ENCODE data around the gene ARL15. TPM values are rescaled to one million over a fixed set of nuclear protein-coding genes. Genes with fewer than 3 reads are reported as not detected.
"Not testable (repeated sequence)": the region's sequence is repeated elsewhere in the genome, so short reads cannot be mapped to it uniquely, and the experiment has no call there.

Gene ARL15
- total RNA-seq, 1 experiment from 2014 or later = 0.50 TPM

DNA sequence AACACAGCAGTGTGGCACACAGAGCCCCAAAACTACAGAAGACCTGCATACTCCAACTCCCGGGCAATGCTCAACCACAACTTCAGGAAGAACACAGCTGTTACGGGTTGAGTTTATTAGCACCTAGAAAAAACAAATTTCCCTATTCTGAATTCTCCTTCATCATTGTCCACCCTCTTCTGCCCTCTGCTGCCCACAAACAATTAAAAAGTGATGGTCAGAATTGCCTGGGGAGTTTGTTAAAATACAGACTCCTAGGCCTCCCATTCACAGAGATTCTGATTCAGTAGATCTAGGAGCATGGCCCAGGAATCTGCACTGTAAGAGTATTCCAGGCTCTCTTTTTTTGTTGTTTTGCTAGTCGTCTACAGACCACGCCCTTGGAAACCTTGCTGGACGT, 439.3 kb downstream of the ARL15 start:
- H3K27me3 ChIP-seq (ENCODE audit: insufficient read depth, low read depth) = no peaks in the 10 kb centered on the region
- no peak overlapping the region for H2AFZ ChIP-seq
- BruUV-seq (replicated peaks) = no TSS peak
- POLR2A ChIA-PET (ENCODE audit: unreplicated experiment) = no interaction called here
- DNase-seq = no peak
- no peaks in the 10 kb centered on the region for H3K79me2 ChIP-seq (ENCODE audit: low read depth)
- intact Hi-C loops (cut with micrococcal nuclease; ENCODE audit: unreplicated experiment) = loop anchor here (5.0 kb wide), 1 partner anchor 609 kb away; no protein-coding TSS in a partner anchor
- H3K27ac ChIP-seq = no peak overlapping the region
- H3K4me3 ChIP-seq = no peak overlapping the region
- no peaks in the 10 kb centered on the region for H4K20me1 ChIP-seq (ENCODE audit: insufficient read depth)
- TF ChIP-seq, protein P1, sequence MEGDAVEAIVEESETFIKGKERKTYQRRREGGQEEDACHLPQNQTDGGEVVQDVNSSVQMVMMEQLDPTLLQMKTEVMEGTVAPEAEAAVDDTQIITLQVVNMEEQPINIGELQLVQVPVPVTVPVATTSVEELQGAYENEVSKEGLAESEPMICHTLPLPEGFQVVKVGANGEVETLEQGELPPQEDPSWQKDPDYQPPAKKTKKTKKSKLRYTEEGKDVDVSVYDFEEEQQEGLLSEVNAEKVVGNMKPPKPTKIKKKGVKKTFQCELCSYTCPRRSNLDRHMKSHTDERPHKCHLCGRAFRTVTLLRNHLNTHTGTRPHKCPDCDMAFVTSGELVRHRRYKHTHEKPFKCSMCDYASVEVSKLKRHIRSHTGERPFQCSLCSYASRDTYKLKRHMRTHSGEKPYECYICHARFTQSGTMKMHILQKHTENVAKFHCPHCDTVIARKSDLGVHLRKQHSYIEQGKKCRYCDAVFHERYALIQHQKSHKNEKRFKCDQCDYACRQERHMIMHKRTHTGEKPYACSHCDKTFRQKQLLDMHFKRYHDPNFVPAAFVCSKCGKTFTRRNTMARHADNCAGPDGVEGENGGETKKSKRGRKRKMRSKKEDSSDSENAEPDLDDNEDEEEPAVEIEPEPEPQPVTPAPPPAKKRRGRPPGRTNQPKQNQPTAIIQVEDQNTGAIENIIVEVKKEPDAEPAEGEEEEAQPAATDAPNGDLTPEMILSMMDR (conservative IDR thresholded peaks at IDR 0.05) = peak; percentile 37; the same call in 1 of the 2 replicates
- TF ChIP-seq EZH2 (IDR thresholded peaks at IDR 0.05; ENCODE audit: low read depth) = no peak
- no peaks in the 10 kb centered on the region for H3K9me3 ChIP-seq (ENCODE audit: insufficient read depth, low read depth)
- no peak overlapping the region for H3K4me2 ChIP-seq
- H3K36me3 ChIP-seq (ENCODE audit: low read depth) = no peaks in the 10 kb centered on the region
- CTCF ChIA-PET = no interaction called here
- no peaks in the 10 kb centered on the region for H3K4me1 ChIP-seq (replicated peaks; ENCODE audit: insufficient read depth)
- no peaks in the 10 kb centered on the region for H3F3A ChIP-seq (ENCODE audit: insufficient read depth, low read depth)
- H3K9me2 ChIP-seq (ENCODE audit: insufficient read depth) = no peaks in the 10 kb centered on the region

DNA sequence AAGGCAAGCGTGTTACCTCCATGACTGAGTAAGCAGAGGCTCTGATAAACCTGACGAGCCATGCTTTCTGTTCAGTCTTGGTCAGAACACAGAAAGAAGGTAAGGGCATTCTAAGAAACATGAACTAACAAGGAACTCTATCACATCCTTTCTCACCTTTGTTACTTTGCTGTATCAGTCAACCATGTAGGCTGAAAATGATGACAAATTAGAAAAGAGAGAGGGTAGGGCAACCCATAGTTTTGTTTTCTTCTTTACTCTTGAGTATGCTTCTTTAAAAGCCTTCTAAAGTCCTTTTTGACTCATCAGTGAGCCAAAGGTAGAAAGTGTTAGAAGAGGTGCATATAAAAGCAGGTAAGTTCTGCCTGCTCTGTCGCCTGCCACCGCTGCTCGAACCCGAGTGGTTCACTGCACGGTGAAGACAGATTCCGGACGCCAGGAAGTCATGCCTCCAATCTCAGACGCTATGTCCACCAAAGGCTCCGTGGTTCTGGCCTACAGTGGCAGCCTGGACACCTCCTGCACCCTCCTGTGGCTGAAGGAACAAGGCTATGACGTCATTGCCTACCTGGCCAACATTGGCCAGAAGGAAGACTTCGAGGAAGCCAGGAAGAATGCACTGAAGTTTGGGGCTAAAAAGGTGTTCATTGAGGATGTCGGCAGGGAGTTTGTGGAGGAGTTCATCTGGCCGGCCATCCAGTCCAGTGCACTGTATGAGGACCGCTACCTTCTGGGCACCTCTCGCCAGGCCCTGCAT, 451.5 kb downstream of the ARL15 start:
- H3F3A ChIP-seq (ENCODE audit: insufficient read depth, low read depth) = no peaks in the 10 kb centered on the region
- H3K4me3 ChIP-seq = no peak overlapping the region
- TF ChIP-seq, protein P1 (conservative IDR thresholded peaks at IDR 0.05) = no peak
- no peak for TF ChIP-seq EZH2 (IDR thresholded peaks at IDR 0.05; ENCODE audit: low read depth)
- no peaks in the 10 kb centered on the region for H3K9me3 ChIP-seq (ENCODE audit: insufficient read depth, low read depth)
- BruUV-seq (replicated peaks) = no TSS peak
- H3K27ac ChIP-seq = no peak overlapping the region
- no peaks in the 10 kb centered on the region for H3K36me3 ChIP-seq (ENCODE audit: low read depth)
- H3K9me2 ChIP-seq (ENCODE audit: insufficient read depth) = peaks cover 5% of the 10 kb centered on the region; the same call in 1 of the 2 replicates
- ChIA-PET CTCF (no interaction called here), POLR2A (ENCODE audit: unreplicated experiment) (no interaction called here)
- no peak overlapping the region for H3K4me2 ChIP-seq
- H2AFZ ChIP-seq = no peak overlapping the region
- H4K20me1 ChIP-seq (ENCODE audit: insufficient read depth) = no peaks in the 10 kb centered on the region
- no peaks in the 10 kb centered on the region for H3K27me3 ChIP-seq (ENCODE audit: insufficient read depth, low read depth)
- no peaks in the 10 kb centered on the region for H3K4me1 ChIP-seq (replicated peaks; ENCODE audit: insufficient read depth)
- intact Hi-C loops (cut with micrococcal nuclease; ENCODE audit: unreplicated experiment) = no loop called here
- H3K79me2 ChIP-seq (ENCODE audit: low read depth) = no peaks in the 10 kb centered on the region
- DNase-seq = no peak

DNA sequence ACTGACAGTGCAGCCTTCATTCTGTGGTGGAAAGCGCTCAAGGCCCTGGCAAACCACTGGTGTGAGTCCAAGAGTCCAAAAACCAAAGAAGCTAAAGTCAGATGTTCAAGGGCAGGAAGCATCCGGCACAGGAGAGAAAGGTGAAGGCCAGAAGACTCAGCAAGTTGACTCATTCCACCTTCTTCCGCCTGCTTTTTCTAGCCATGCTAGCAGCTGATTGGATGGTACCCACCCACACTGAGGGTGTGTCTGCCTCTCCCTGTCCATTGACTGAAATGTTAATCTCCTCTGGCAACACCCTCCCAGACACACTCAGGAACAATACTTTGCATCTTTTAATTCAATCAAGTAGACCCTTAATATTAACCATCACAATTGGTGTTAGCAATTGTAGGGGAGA, 453.9 kb downstream of the ARL15 start:
- CTCF ChIA-PET = no interaction called here

DNA sequence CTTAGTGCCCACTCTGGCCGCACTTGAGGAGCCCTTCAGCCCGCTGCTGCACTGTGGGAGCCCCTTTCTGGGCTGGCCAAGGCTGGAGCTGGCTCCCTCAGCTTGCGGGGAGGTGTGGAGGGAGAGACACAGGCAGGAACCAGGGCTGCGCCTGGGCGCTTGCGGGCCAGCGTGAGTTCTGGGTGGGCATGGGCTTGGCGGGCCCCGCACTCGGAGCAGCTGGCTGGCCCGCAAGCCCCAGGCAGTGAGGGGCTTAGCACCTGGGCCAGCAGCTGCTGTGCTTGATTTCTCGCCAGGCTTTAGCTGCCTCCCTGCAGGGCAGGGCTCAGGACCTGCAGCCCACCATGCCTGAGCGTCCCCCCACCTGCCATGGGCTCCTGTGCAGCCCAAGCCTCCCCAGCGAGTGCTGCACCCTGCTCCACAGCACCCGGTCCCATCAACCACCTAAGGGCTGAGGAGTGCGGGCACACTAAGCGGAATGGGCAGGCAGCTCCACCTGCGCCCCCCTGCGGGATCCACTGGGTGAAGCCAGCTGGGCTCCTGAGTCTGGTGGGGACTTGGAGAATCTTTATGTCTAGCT, 473.4 kb downstream of the ARL15 start:
- BruUV-seq (replicated peaks); H3K27ac ChIP-seq; CTCF ChIA-PET; H3K9me3 ChIP-seq (ENCODE audit: insufficient read depth, low read depth); H3K79me2 ChIP-seq (ENCODE audit: low read depth); H3K4me2 ChIP-seq; H3K4me1 ChIP-seq (replicated peaks; ENCODE audit: insufficient read depth); DNase-seq; intact Hi-C loops (cut with micrococcal nuclease; ENCODE audit: unreplicated experiment); H2AFZ ChIP-seq; POLR2A ChIA-PET (ENCODE audit: unreplicated experiment); H3K4me3 ChIP-seq; H3K27me3 ChIP-seq (ENCODE audit: insufficient read depth, low read depth); H3K9me2 ChIP-seq (ENCODE audit: insufficient read depth); H3K36me3 ChIP-seq (ENCODE audit: low read depth); H4K20me1 ChIP-seq (ENCODE audit: insufficient read depth); H3F3A ChIP-seq (ENCODE audit: insufficient read depth, low read depth): not testable (repeated sequence)

More for the DNA sequence above, 453.9 kb downstream of the ARL15 start:
- DNase-seq = no peak
- H3K36me3 ChIP-seq (ENCODE audit: low read depth) = no peaks in the 10 kb centered on the region
- no TSS peak for BruUV-seq (replicated peaks)
- H3K9me2 ChIP-seq (ENCODE audit: insufficient read depth) = peaks cover 5% of the 10 kb centered on the region; the same call in 1 of the 2 replicates
- H3K9me3 ChIP-seq (ENCODE audit: insufficient read depth, low read depth) = no peaks in the 10 kb centered on the region
- H3K4me1 ChIP-seq (replicated peaks; ENCODE audit: insufficient read depth) = no peaks in the 10 kb centered on the region
- no peaks in the 10 kb centered on the region for H3K27me3 ChIP-seq (ENCODE audit: insufficient read depth, low read depth)
- no peaks in the 10 kb centered on the region for H4K20me1 ChIP-seq (ENCODE audit: insufficient read depth)
- POLR2A ChIA-PET (ENCODE audit: unreplicated experiment) = no interaction called here
- no peak overlapping the region for H3K4me2 ChIP-seq
- no peak overlapping the region for H3K27ac ChIP-seq
- H3F3A ChIP-seq (ENCODE audit: insufficient read depth, low read depth) = no peaks in the 10 kb centered on the region
- intact Hi-C loops (cut with micrococcal nuclease; ENCODE audit: unreplicated experiment) = no loop called here
- no peaks in the 10 kb centered on the region for H3K79me2 ChIP-seq (ENCODE audit: low read depth)
- no peak overlapping the region for H3K4me3 ChIP-seq
- TF ChIP-seq EZH2 (IDR thresholded peaks at IDR 0.05; ENCODE audit: low read depth) = no peak
- TF ChIP-seq, protein P1 (conservative IDR thresholded peaks at IDR 0.05) = no peak
- H2AFZ ChIP-seq = no peak overlapping the region
